Panc1 (cell line): ENCODE data around the gene AGBL1.

Experiments used
- POLR2AphosphoS5 ChIP-seq: IDR thresholded peaks from 2 replicates; pipeline ENCODE4 v1.6.1; 2012; ENCODE audit warnings: mild to moderate bottlenecking, low read depth, low read length, moderate library complexity
- TF ChIP-seq, protein P1 (sequence below): fragments of 450-650 bp; IDR thresholded peaks from 2 replicates; pipeline ENCODE4 v1.5.1; 2017; ENCODE audit warnings: mild to moderate bottlenecking
- TF ChIP-seq, protein P2 (sequence below), 2 experiments: IDR thresholded peaks; 2 replicates each; pipeline ENCODE4 v1.6.1; 2011 to 2012; ENCODE audit warnings: low read depth in 2 of 2, control low read depth in 1 of 2, low read length in 1 of 2, mild to moderate bottlenecking in 1 of 2, moderate library complexity in 1 of 2; ENCODE audit not compliant: insufficient read depth in 1 of 2

DNA sequence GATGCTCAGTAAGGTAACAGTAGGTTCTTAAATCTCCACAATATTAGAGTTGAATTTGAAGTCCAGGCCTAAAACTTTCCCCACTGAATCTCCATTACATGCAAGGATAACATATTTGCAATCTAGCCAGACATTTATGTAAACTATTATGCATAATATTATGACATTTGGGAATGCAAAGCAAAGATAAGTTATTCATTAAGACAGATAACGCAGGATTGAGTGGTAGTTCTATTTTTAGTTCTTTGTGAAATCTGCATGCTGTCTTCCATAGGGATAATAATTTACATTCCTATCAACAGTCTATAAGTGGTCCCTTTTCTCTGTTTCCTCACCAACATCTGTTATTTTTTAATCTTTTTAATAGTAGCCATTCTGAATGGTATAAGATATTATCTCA lies 333.5 kb downstream of the AGBL1 start:
- TF ChIP-seq, protein P1, sequence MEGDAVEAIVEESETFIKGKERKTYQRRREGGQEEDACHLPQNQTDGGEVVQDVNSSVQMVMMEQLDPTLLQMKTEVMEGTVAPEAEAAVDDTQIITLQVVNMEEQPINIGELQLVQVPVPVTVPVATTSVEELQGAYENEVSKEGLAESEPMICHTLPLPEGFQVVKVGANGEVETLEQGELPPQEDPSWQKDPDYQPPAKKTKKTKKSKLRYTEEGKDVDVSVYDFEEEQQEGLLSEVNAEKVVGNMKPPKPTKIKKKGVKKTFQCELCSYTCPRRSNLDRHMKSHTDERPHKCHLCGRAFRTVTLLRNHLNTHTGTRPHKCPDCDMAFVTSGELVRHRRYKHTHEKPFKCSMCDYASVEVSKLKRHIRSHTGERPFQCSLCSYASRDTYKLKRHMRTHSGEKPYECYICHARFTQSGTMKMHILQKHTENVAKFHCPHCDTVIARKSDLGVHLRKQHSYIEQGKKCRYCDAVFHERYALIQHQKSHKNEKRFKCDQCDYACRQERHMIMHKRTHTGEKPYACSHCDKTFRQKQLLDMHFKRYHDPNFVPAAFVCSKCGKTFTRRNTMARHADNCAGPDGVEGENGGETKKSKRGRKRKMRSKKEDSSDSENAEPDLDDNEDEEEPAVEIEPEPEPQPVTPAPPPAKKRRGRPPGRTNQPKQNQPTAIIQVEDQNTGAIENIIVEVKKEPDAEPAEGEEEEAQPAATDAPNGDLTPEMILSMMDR = no peak
- no peak for TF ChIP-seq POLR2AphosphoS5
- TF ChIP-seq, protein P2, sequence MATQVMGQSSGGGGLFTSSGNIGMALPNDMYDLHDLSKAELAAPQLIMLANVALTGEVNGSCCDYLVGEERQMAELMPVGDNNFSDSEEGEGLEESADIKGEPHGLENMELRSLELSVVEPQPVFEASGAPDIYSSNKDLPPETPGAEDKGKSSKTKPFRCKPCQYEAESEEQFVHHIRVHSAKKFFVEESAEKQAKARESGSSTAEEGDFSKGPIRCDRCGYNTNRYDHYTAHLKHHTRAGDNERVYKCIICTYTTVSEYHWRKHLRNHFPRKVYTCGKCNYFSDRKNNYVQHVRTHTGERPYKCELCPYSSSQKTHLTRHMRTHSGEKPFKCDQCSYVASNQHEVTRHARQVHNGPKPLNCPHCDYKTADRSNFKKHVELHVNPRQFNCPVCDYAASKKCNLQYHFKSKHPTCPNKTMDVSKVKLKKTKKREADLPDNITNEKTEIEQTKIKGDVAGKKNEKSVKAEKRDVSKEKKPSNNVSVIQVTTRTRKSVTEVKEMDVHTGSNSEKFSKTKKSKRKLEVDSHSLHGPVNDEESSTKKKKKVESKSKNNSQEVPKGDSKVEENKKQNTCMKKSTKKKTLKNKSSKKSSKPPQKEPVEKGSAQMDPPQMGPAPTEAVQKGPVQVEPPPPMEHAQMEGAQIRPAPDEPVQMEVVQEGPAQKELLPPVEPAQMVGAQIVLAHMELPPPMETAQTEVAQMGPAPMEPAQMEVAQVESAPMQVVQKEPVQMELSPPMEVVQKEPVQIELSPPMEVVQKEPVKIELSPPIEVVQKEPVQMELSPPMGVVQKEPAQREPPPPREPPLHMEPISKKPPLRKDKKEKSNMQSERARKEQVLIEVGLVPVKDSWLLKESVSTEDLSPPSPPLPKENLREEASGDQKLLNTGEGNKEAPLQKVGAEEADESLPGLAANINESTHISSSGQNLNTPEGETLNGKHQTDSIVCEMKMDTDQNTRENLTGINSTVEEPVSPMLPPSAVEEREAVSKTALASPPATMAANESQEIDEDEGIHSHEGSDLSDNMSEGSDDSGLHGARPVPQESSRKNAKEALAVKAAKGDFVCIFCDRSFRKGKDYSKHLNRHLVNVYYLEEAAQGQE (IDR thresholded peaks at IDR 0.05; ENCODE audit: insufficient read depth in 1 of 2, low read depth in 2 of 2, low read length in 1 of 2) = no peak
